CD4-positive, alpha-beta T cell treated with Interleukin-1 beta for 1 hour (primary cell): ENCODE data around the gene SYT1.
"Not testable (repeated sequence)": the region's sequence is repeated elsewhere in the genome, so short reads cannot be mapped to it uniquely, and the experiment has no call there.

ENCODE experiments used
- DNase-seq, 2 donors: peaks; one replicate each; pipeline ENCODE4 v3.0.0-alpha.2; 2020 to 2022

Gene SYT1

GRCh38 chr12:79156846-79157463 lies 292.4 kb downstream of the SYT1 start:
- DNase-seq: no peak

GRCh38 chr12:79161249-79161934 lies 296.8 kb downstream of the SYT1 start:
- no peak for DNase-seq

DNA sequence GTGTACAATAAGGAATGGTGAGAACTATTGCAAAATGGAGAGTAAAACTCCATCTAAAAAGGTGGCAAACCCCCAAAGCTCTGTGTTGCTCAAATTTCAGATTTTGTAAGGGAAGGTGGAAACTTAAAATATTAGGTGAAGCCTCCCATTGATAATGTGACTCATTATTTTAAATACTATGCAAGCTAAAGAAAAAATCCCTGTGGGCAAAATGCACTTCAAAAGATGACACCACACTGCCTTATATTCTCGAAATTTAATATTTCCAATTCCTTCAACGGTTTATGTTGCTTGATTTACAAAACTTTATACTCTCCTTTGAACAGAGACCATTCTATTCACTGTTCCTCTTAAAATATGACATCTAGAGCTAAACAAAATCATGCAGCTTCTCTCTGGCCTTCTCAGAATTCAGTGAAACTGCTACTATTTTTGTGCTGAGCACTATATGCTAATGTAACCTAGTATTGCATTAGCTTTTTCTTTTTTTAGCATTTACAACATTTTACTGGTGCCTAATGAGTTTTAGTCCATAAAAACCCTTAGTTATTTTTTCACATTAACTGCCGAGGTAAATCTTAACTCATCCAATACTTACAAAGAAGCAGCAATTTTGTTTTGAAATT lies 297.7 kb downstream of the SYT1 start:
- DNase-seq: no peak

GRCh38 chr12:79162948-79163347 lies 298.4 kb downstream of the SYT1 start:
- DNase-seq: no peak

DNA sequence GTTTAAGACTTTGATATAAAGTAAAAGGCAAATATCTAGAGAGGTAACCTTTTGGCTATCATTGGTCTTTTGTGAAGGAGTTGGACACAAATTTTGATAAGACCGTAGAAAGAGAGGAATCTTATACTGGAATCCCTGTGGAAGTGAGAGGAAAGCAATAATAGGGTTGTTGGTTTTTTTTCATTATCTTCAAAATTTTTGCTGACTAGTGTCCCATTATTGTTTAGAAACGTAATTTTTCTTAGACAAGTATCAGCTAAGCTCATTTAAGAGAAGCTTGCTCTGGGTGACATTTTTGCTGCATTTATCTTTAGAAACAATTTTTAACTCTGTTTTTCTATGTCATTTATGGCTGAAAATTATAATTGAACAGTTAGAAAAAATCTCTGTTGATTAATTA lies 300.3 kb downstream of the SYT1 start:
- DNase-seq: no peak

GRCh38 chr12:79168687-79169086 lies 304.1 kb downstream of the SYT1 start:
- DNase-seq: no peak

DNA sequence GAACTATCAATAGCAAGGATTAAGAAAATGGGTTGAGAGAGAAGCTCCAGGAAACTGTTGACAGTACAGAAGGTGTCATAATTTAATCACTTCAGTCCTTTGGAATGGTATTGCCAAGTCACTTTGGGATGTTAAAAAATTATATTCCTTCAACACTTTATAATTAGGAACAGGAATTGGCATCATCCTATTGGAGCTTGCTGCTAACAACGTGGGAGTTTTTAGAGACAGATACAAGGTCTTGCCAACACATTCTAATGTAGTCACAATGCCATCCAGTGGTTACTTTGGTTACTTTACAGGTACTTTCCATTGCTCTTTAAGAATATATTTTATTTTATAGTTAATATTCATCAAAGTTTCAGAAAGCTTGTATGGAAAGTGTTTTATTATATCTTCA lies 310.1 kb downstream of the SYT1 start:
- DNase-seq: no peak

DNA sequence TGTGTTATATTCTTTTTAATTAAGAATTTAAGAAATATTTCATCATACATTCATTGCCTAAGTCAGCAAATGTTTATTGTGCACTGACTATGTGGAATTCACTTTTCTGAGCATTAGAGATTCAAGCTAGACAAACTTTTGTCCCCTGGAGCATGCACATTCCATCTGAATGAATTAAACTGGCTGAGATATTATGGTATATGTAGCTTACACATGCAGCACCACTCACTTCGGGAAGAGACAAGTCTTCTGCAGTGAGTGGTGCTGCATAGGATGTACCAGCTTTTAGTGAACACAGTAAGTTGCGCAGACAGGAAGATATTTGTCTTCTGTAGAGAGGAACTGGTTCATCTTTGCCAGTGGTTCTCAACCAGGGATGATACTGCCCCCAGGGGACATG lies 318.4 kb downstream of the SYT1 start:
- DNase-seq: no peak

DNA sequence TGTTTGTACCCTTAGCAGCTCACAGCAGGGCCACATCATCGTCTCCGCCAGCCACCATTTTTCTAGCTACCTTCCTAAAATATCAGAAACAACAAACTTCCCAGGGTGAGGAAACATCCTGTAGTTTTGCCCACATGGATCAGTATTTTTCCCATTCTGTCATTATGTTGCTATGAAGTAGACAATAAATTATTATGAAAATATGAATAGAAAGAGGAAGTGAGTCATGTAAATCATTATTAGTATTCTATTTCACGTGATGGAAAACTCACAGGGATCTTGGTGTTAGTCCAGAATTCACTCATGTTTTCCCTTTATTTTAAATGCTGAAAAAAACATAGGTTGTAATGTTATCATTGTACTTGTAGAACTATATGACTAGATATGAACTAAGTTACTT lies 319.4 kb downstream of the SYT1 start:
- no peak for DNase-seq

GRCh38 chr12:79186506-79186905 lies 321.9 kb downstream of the SYT1 start:
- no peak for DNase-seq

- DNase-seq: no peak
Observed at GRCh38 chr12:79187032-79187431, 322.5 kb downstream of the SYT1 start.

DNA sequence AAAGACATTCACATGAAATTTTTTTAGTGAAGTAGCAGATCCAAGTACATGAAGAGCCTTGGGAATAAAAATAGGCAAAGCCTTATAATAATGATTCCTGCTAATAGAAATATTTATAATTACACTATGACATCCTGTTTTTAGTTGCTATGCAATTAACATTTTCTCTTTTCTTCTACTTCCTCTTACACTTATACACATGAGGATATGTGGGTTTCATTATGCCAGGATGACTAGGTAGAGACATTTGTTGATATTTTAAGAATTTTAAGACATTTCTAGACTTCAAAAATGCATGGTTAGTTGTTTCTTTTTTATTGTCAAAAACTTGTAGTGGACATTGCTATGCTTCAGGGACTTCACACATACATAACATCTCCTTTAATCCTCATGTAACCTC lies 326.8 kb downstream of the SYT1 start:
- no peak for DNase-seq

DNA sequence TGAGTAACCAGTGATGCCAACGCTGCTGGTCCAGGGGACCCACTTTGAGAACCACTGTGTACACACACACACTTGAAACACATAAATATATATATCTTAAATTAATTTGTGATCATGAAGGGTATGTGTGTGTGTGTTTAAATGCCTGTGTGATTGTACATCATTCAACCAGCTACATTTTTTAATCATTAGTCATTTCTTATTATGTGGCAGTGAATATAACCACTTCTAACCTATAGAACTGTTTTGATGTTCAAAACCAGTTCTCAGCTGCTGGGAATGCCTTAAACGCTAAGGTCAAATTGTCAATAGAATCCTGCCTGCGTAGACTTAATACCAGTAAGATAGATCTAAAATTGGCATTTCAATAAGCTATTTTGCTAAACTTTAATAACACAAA lies 330.0 kb downstream of the SYT1 start:
- no peak for DNase-seq

GRCh38 chr12:79199166-79199565 lies 334.6 kb downstream of the SYT1 start:
- no peak for DNase-seq

DNA sequence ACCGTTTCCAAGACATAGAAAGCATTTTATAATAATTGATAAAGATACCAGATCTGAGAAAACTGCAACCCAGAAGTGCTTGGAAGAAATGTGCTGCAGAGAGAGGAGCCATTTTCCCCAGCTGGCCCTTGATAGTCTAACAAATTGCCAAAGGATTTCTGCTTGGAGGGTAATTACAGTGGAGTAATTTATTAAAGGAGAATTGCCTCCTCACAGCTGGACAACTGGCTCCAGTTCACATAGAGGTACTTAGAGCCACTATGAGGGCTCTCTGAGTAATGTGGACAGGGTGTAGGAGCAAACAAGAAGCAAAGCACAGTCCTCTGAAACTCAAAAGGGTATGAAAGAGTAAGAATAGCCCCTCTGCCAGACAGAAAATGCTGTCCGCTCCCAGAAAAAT lies 335.6 kb downstream of the SYT1 start:
- no peak for DNase-seq

DNA sequence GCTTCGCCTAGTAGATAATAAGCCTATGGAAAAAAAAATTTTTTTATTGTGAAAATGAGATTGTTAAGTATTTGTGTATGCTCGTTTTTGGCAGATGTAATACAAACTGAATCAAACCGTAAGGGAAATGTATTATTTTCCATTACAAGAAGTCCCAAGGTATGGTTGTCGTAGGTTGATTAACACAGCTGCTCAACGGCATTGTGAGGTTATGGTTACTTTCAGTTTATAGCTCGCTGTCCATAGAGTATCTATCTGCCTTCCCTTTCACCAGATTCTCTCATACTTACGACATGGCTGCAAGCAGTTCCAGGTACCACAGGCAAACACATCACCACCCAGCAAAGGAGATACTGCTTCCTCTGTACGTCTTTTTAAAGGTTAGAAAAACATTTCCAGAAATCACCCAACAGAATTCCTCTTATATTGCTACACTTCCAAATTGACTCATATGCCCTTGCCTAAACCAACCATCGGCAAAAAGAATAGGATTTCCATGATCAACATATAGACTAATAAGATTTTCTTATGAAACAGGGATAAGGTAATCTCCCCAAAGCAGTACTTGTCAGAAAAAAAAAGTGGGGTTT lies 338.6 kb downstream of the SYT1 start:
- DNase-seq: no peak

DNA sequence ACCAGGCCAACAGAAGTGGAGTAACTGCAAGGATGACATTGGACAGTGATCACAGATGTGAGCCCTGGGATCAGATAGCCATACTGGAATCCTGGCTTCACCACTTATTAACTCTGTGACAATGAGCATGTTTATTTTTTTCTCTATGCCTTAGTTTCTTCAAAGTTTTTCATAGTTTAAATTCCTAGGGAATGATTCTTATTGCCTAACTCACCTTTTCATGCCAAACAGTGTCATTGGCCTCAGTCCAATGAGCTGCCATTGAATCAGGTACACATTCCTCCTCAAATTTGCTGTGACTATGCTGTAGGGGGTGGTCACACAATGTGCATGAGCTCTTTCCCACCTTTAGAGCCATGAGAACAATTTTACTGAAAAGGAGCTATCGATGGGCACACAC lies 342.3 kb downstream of the SYT1 start:
- DNase-seq: no peak

DNA sequence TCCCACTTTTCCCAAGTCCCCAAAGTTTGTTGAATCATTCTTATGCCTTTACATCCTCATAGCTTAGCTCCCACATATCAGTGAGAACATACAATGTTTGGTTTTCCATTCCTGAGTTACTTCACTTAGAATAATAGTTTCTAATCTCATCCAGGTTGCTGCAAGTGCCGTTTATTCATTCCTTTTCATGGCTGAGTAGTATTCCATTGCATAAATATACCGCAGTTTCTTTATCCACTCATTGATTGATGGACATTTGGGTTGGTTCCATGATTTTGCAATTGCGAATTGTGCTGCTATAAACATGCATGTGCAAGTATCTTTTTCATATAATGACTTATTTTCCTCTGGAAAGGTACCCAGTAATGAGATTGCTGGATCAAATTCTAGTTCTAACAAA lies 345.8 kb downstream of the SYT1 start:
- DNase-seq: not testable (repeated sequence)

DNA sequence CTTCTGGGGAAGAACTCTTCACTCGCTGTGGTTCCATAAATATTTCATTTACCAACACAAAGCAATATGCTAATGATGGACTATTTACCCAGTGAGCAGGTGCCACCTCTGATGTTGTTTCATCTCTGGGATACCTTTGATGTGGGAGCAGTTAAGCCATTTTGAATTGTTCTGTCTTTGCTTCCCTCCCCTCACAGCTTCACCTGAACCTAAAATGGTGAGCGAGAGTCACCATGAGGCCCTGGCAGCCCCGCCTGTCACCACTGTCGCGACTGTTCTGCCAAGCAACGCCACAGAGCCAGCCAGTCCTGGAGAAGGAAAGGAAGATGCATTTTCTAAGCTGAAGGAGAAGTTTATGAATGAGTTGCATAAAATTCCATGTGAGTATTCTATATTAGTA lies 352.7 kb downstream of the SYT1 start:
- DNase-seq: no peak

DNA sequence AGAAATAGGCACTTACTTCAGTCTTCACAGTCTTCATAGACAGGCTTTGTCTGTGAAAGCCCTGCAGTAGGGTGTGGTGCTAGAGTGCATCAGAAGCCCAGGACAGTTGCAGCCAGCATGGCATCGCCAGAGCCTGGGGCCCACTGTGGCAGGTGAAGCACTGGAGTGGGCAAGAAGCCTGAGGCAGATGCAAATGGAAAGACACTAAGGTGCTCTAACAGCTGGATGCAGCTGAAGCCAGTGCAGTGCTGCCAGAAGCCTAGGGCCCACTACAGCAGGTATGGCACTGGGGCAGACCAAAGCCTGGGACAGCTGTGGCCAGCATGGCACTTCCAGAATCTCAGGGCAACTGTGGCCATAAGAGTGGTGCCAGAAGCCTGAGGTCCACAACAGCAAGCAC lies 358.6 kb downstream of the SYT1 start:
- no peak for DNase-seq

GRCh38 chr12:79223761-79224160 lies 359.2 kb downstream of the SYT1 start:
- DNase-seq: no peak

- no peak for DNase-seq
Observed at GRCh38 chr12:79227091-79227490, 362.5 kb downstream of the SYT1 start.

- DNase-seq: no peak
Observed at GRCh38 chr12:79227646-79228045, 363.1 kb downstream of the SYT1 start.

DNA sequence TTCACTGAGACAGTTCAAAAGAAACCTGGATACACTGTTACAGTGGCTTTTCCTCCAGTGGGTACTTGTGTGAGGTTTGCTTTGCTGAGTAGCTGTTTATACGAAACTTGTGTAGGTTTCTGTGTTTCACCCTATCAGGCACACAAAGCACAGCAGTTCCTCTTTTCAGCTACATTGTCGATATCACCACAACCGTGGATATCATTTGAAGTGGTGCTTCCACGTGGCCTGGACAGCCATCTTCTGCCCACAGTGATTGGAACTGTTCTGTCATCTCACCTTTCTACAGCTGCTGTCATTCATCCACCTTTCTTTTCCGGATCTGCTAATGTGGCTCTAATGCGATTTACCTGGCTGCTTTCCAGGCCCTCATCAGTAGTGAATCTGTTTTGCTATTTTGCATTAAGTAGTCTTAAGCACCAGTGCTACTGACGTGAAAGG lies 368.8 kb downstream of the SYT1 start:
- no peak for DNase-seq
